ENCODE data around the gene CACNA1H.

CACNA1H gene

DNA sequence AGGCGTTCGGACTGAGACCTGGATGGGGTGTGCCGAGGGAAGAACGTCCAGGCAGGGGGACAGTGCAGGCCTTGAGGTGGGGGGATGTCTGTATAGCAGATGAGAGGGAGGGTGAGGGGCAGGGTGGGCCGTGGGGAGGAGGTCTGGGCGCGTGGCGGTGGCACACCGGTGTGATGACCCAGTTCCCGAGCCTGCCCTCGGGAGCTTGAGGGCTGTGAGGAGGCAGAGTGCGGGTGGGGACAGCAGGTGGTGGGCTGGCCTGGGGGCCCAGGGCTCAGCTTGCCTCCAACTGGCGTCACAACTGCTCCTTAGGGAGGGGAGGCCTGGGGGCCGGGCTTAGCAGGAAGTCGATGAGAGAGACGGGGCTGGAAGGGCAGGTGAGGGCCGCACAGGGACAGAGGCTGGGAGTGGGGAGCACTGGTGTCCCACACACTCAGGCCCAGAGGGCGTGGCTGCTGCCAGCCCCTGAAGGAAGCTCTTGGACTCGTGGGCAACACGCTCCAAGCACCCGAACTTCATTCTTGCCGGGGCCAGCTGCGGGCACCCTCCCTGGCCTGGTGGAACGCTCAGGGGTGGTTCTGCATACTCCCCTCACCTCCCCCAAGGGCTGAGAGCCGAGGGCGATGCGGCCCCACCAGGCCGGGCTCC, 6.5 kb downstream of the CACNA1H start:
- no peak for DNase-seq

DNA sequence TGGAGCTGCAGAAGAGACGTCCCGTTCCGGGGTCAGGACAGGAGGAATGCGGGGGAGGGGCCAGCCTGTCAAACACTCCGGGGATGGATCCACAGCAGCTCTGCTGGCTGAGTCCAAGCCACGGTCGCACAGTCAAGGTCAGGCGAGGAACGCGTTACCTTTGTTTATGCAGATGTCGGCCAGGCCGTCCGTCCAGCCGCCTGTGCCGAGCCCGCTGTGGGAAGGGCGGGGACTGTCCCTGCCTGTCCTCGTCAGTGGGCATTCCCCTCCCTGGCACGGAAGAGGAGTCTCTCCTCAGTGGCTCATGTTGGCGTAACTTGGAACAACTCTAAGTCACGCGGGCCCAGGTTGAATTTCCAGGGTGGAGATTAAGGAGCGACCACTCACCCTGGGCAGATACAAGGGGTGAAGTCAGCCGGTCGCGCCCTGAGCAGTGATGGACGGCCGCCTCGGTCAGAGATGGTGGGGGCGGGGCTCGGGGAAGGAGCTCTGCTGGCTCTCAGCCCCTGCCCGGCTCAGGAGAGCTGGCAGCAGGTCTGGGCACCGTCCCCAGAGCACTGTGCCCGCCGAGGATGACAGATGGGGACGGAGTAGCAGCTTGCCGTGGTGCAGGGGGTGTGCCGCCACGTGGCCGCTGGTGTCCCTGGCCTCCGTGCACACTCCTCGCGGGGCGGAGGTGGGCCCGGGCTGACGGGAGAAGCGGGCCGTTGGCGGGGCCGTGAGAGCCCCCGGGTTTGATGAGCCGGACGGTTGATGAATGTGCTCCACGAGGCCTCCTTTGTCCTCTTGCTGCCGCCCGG, 7.3 kb downstream of the CACNA1H start:
- no peak for DNase-seq

DNA sequence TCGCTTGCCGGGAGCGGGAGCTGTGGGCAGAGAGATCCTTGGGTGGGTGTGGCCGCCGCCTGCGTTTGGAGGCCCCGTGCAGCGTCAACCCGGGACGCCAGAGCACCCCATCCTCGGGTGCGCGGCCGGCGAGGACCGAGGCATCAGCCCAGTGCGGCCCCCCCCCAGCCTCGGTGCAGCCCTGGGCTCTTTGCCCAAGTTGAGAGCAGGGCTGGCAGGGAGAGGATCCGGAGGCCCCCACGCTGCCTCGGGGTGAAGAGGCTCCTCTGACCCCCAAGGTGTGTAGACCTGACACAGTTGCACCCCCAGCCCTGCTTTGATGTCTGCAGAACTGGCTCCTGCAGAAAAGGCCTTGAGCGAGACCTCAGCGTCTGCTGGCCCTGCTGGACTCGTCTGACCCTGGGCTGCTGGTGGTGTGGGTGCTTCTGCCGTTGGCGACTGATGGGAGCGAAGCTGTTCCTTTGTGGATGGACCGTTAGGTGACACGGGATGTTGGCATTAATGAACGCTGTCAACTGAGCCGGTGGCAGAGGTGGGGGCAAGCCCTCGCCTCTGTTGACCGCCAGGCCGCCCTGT, 8.0 kb downstream of the CACNA1H start:
- no peak for DNase-seq

DNA sequence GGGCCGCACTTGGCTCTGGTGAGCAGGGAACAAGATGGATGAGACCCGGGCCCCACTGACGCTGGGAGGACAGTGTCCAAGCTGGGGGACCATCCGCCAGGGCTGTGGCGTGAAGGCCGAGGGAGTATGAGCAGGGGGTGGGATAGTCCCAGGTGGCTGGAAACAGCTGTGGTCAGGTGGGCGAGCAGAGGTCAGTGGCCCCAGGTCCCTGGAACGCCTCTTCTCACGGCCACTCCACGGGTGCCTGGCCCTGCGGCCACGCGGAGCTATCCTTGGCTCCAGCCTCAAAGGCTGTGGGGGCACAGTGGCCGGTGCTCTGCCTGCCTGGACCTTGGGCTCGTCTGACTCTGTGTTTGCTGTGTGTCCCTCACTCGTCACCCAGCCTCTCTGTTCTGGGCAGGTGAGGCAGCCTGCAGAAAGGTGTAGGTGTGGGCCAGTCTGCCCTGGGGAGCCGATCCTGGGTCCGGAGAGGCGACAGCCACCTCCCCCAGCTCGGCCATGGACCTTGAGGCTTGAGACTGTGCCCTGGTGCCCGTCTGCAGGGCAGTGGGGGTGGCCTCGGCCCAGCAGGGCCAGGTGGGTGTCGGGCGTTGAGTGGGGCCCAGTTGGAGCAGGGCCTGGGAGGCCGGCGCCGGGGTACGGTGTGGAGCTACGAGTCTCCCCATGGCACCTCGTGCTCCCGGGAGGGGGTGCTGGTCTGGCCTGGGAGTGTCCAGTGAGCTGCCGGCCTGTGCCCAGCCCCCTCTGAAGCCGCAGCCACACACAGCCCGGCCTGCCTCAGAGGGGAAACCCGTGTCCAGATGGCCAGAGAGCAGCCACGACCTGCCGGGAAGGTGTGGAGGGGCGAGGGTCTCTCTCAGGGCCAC, 10.0 kb downstream of the CACNA1H start:
- DNase-seq: no peak

DNA sequence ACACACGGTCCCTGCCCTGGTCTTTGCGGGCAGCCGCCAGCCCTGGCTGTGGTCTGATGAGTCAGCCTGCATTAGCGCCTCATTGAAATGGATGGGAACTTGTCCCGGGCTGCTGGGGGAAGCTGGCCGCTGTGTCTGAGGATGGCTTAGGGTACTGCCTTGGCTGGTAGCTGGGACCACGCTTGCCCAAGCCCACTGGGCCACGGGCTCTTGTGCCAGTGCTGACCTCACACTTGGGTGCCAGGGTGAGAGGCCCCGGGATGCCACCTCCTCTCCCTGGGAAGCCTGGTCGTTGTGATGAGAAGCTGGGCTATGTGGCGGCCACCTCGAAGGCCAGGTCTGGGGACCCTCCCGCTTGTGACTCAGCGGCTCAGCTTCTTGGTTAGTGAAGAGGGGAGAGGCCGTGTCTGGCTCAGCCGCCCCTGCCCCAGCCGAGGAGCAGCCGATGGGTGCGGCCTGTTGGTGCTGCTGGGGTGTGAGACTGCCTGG, 10.7 kb downstream of the CACNA1H start:
- no peak for DNase-seq

DNA sequence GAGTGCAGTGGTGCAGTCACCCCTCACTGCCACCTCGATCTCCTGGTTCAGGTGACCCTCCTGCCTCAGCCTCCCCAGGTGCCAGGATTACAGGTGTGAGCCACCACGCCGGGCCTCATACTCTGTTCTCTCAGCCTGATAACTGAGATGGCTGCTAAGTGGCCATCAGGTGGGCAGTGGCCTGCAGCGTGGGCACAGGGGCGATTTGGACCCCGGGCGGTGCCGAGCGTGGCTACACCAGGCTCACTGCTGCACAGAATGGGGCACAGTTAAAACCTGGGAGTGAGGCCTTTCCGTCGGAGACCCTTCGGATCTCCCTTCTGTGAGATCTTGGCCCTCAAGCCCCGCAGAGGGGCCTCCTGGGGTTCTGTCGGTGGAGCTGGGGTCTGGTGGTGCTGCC, 11.5 kb downstream of the CACNA1H start:
- no peak for DNase-seq

DNA sequence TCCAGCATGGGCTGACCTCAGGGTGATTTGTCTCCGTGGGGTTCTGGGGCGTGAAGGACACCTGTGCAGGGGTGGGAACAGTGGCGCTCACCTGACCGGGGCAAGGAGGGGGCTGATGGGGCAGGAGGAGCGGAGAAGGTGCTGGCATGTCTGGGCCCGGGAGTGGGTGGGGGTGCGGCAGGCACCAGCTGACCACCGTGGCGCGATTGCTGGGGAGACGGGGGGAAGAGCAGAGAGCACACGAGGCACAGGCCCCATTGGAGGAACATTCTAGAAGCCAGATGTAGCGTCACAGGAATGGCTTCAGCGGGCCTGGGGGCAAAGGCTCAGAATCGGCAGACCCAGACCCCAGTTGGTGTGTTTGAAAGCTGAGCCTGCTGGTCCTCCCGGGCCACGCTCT, 12.1 kb downstream of the CACNA1H start:
- DNase-seq: no peak

DNA sequence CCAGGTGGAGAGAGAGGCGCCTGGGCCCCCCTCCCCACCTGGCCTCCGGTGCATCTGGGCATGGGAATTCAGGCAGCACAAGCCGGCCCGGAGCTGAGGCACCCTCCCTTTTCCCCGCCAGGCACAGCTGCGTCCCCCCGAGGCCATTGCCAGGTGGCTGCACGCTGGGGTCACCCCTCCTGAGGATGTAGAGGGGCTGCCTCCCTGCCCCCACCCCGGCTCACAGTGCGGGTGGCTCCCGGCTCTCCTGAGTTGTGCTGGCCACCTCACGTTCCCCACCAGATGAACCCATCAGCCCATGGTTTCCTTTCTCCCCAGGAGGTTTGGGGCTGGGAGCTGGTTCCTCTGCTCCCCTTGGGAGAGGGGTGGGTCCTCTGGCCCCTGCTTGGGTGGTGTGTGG, 12.6 kb downstream of the CACNA1H start:
- no peak for DNase-seq

DNA sequence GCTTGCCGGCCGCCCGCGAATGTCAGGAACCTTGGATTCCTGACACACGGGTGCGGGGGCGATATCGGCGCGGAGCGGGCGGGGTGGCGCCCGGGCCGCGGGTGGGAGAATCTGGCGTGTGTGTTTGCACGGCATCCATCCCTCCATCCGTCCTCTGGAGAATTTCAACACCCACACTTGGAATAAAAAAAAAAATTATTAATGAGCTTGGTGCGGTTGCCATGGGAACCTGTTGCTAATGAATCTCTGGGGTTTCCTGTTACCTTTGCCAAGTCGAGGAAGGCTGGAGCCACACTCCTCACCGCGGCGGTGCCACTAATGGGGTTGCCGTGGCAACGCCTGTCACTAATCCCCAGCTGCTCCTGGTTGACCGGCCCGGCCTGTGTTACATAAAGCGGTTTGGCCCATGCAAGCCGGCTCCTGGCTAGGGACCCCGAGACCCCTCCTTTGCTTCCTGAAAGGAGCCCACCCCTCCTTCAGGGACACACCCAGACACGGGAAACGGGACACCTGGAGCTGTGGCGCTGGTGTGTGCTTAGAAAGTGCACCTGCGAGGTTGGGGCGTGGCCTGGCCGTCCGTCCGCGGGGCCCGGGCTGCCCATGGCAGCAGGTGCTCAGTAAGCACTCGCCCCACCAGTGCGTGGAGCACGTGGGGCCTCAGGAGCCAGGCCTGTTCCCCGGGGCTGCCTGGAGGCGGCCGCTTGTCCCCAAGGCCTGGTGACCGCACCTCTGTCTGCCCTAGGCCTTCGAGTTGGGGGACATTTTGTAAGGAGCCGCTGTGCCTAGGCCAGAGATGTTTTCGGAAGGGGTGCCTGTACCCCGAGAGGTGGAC, 14.6 kb downstream of the CACNA1H start:
- DNase-seq: no peak

DNA sequence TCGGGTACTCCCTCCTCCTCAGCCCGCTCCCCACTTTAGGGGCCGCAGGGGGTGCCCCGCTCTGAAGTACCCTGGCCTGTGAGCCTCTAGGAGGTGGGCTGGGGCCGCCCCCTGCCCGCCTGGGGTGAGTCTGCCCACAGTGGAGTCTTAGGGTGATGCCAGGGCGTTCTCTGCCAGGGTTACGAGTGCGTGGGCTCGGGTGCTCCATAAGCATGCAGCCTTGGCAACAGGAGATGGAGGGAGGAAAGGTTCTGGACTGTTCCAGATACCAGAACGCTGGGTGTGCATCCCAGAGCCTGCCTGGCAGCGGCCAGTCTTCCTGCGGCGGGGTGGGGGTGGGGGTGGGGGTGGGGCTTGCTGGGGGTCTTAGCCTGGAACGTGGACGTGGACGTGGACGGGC, 15.9 kb downstream of the CACNA1H start:
- no peak for DNase-seq

DNA sequence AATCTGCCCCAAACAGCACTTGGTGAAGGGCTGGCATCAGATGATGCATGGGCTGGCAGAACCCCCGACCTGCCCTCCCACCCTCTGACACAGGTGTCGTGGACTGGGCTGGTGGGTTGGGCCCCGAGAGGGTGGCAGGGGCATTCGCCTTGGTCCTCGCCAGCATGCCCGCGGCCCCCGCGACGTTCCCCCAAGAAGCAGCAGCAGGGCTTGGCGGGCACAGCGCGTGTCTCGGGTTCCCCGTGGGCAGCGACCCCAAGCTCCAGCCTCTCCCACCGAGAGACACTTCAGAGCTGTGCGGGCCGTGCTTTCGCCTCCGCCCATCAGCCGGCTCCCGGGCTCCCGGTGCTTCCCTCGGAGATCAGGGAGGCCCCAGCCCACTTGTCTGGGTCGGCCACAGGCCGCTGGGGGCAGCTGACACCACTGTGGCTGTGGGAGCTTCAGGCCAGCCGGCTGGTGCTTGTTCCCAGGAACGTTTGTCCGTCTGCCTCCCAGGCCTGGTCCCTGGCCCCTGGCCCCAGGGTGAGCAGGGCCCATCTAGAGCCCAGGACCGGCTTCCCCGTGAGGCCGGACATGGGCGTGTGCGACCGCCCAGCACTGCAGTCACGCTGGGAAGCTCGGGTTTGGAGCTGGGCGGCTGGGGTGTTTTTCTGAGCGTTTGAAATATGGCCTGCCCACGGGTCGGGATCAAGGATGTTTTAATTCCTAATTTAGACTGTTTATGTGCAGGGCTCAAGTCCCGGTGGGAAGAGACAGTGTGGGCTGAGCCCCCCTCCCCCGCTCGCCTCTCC, 16.6 kb downstream of the CACNA1H start:
- DNase-seq: no peak

DNA sequence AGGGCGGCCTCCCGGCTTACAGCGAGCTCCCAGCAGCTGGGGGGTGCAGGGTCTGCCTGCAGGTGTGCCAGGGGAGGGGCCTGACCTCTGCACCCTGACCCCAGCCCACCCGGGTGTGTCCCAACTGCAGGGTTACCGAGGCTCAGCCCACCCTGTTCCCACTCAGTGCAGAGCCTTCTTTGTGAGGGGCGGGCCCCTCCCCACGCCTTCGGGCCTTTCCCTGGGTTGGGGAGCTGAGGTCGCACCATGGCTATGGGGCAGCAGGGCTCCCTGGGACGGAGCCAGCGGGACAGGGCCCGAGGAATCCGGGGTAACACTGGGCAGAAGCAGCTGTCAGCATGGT, 17.1 kb downstream of the CACNA1H start:
- no peak for DNase-seq

DNA sequence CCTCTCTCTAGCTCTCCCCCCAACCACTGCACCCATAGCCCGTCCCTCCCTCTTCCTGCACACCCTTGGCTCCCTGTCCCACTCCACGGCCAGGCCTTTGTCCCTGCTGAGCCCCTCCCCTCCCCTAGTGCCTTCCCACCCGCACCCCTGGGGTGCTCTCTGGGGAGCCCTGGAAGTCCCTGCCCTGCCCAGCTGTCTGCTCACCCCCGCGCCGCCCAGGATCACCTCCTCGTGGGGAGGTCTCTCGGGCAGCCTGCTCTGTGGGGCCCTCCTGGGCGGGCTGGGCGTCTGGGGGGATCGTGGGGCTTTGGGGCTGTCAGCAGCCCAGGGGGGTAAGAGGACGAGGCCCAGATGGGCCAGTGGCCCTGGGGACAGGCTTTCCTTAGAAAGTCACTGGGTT, 18.1 kb downstream of the CACNA1H start:
- DNase-seq: no peak

DNA sequence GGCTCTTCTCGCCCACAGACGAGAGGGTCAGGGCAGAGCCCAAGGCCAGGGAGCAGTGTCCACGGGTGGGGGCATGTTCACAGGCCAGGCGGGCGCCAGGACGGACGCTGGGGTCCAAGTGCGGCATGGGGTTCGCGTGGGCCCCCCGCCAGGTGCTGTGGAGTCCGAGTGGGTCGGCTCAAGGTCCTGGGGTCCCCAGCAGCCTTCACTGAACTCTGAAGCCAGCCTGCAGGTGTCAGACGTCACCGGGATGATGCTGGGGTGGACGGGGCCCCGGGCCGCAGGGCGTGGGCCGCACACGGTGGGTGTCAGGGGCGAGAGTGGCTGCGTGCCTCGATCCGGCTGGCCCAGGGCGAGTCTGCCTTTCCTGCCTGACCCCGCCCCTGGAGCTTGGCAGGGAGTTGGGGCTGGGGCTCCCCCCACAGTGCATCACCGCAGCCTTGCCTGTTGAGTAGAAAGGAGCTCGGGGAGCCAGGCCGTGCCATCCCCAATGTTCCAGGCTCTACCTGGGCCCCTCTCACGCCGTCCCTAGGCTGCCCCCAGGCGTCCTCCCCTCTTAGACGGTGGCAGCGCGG, 19.0 kb downstream of the CACNA1H start:
- no peak for DNase-seq

DNA sequence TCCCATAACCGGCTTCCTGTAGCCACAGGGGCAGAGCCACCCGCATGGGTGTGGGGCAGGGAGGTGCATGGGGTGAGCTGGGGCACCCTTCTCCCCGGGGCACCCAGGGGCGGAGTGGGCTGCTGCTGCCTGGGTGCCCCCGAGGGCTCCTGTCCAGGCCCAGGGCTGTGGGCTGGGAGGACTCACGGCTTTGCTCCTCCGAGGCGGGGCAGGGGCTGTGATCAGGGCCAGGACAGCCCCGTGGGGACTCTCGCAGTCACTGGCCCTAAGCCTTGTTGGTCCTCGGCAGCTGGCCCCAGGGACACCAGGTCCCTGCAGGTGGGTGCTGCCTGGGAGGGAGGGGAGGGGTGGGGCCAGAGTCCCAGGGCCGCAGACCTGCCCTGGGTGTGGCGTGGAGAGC, 19.7 kb downstream of the CACNA1H start:
- DNase-seq: no peak

DNA sequence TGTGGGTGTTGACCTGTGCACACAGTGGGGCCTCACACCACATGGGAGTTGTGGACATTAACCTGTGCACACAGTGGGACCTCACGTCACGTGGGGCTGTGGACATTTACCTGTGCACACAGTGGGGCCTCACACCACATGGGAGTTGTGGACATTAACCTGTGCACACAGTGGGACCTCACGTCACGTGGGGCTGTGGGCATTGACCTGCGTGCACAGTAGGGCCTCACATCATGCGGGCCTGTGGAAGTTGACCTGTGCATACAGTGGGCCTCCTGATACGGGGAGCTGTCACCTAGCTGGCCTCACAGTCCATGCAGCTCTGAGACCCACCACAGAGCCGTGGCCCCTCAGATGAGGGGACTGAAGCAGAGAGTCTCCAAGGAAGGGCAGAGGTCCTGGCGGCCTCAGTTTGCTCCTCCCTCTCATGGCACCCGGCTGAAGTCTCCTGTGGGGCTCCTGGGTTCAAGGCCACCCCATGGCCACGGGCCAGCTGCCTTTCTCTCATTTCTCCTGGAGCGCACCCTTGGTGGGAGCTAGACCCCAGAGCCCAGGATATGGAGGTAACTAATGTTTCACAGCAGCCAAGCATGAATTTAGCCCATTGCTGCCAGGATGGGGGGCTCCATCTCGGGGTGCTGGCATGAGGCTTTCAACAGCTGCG, 21.0 kb downstream of the CACNA1H start:
- DNase-seq: no peak

DNA sequence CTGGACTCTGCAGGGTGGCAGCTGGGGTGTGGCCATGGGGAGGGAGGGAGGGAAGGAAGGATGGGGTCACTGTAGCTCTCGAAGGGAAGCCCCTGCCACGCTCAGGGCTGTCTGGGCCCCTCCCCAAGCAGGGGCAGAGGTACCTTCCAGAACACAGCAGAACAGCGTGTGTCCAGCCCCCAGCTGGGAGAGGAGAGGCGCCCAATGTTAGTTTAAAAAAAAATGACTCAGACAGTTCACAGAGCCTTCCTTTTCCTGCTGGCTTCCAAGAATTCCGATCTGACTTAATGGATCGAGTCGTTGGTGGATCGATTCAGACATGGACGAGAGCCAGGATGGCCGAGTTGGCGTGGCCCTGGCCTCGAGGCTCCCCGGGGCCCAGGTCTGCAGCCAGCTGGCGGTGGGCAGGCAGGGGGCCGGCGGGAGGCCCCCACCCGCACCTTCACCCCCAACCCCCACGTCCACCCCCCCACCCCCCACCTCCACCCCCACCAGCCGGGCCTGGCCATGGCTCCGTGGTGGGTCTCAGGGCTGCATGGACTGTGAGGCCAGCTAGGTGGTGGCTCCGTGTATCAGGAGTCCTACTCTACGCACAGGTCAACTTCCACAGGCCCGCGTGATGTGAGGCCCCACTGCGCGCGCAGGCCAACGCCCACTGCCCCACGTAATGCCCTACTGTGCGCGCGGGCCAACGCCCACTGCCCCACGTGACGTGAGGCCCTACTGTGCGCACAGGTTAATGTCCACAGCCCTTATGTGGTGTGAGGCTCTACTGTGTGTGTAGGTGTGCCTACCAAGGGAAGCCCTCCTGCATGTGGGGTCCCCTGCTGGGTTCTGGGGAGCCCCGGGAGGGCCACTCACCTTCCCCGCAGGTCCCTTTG, 21.8 kb downstream of the CACNA1H start:
- DNase-seq: no peak

DNA sequence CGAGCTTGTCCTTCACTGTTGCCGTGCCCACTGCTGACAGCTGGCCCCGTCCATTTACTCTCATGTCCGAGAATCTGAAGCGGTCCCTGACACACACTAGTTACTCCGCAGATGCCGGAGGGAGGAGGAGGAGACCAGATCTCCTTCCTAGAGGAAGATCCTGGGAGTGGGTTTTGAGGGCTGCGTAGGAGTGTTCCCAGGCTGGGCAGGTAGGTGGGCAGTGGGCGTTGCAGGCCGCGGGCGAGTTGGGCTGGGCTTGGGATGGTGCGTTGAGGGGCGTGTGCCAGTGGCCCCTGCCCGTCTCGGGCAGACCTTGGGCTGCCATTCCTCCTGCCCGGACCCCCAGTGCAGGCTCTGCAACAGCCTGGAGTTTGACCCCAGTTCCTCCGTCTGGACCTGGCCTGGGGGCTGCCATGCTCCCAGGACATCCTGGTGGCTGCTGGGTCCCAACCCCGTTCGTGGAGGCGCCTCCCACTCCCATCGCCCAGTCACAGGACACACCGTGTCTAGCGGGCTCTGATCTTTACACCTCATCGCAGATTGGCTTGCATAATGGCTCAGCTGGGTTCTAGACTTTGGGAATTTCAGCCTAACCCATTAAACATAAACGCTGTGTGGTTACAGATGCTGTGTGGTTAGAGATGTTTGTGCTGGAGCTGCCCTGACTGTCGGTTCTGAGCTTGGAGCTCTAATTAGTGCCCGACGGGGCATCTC, 22.8 kb downstream of the CACNA1H start:
- DNase-seq: no peak

Measured in NK-92 treated with Interleukin-12 subunit alpha and Interleukin-12 subunit beta, amount 100 ng/mL, for 24 hours (cell line).